DMS79 treated with DMSO at 0.1 percent for 48 hours (cell line): Measurements from ENCODE around the gene LDLRAD4.
A peak's percentile ranks its signal among the peaks of the same experiment; 100 is the strongest.
"Not testable (repeated sequence)": the region's sequence is repeated elsewhere in the genome, so short reads cannot be mapped to it uniquely, and the experiment has no call there.

Source experiments
- DNase-seq: peaks from one replicate; lab custom pipeline; 2025; lab: John Stamatoyannopoulos, UW

LDLRAD4 gene

GRCh38 chr18:13246591-13246990, 28.0 kb downstream of the LDLRAD4 start:
- DNase-seq: peak; percentile 61

- DNase-seq: no peak
These were observed 28.9 kb downstream of the LDLRAD4 start for GRCh38 chr18:13247506-13247905.

- no peak for DNase-seq
These were observed 34.3 kb downstream of the LDLRAD4 start for GRCh38 chr18:13252686-13253410.

- DNase-seq: no peak
These were observed 35.5 kb downstream of the LDLRAD4 start for GRCh38 chr18:13253786-13254688.

- no peak for DNase-seq
These were observed 36.7 kb downstream of the LDLRAD4 start for GRCh38 chr18:13254971-13255927.

- DNase-seq: peak; percentile 63
These were observed 38.1 kb downstream of the LDLRAD4 start for GRCh38 chr18:13256444-13257305.

GRCh38 chr18:13257361-13257980, 38.9 kb downstream of the LDLRAD4 start:
- DNase-seq: no peak

GRCh38 chr18:13258921-13259320, 40.4 kb downstream of the LDLRAD4 start:
- DNase-seq: no peak

- DNase-seq: no peak
These were observed 41.1 kb downstream of the LDLRAD4 start for GRCh38 chr18:13259701-13260100.

- DNase-seq: no peak
These were observed 41.8 kb downstream of the LDLRAD4 start for GRCh38 chr18:13260197-13260934.

GRCh38 chr18:13260935-13261640, 42.5 kb downstream of the LDLRAD4 start:
- no peak for DNase-seq

- no peak for DNase-seq
These were observed 43.2 kb downstream of the LDLRAD4 start for GRCh38 chr18:13261661-13262357.

- DNase-seq: not testable (repeated sequence)
These were observed 43.8 kb downstream of the LDLRAD4 start for GRCh38 chr18:13262358-13262680.

GRCh38 chr18:13262839-13263691, 44.5 kb downstream of the LDLRAD4 start:
- DNase-seq: no peak

- no peak for DNase-seq
These were observed 45.8 kb downstream of the LDLRAD4 start for GRCh38 chr18:13264091-13265007.

- no peak for DNase-seq
These were observed 46.7 kb downstream of the LDLRAD4 start for GRCh38 chr18:13265008-13265910.
